ENCODE data around the gene ANKRD16. TPM values are rescaled to one million over a fixed set of nuclear protein-coding genes. Genes with fewer than 3 reads are reported as not detected.
"Not testable (repeated sequence)": the region's sequence is repeated elsewhere in the genome, so short reads cannot be mapped to it uniquely, and the experiment has no call there.

The ANKRD16 gene
- total RNA-seq, 1 donor from 2014 or later = 5.2 TPM

- peak; percentile 96 for ATAC-seq
Observed at GRCh38 chr10:5832946-5833345, 56.7 kb downstream of the ANKRD16 start.

- no peak for ATAC-seq
Observed at GRCh38 chr10:5831446-5831782, 58.3 kb downstream of the ANKRD16 start.

DNA sequence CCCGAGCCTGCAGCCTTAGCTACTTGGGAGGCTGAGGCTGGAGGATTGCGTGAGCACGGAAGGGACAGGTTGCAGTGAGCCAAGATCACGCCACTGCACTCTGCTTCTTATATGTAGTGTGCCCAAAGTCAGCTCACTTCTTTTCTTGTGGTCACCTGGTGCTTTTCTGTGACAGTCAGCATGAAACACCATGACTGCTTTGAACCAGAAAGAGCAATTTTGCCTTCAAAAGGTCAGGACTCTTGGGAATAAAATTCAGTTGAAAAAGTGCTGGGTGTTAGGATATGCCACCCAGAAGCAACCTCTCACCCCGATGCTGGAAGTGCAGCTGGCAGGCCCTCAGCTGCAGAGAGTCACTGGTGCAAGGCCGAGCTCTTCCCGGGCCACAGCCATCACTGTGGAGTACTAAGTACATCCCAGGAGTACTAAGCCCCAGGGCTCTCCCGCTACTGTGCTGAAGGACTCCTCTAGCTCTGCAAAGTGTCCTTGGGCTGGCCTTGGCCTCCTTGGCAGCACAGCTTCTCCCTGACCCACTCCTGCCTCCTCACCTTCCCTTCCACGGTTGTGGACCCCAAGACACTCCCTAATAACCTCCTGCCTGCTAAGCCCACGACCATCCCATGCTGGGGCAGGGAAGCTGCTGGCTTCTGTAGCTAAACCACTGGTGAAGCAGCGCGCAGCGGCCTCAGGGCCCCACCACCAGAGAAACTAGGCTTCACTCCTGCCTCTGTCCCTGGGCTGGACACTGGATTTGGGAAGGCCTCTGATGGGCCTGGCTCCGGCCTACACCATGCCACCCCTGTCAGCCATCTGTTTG lies 58.9 kb downstream of the ANKRD16 start:
- ATAC-seq = no peak

DNA sequence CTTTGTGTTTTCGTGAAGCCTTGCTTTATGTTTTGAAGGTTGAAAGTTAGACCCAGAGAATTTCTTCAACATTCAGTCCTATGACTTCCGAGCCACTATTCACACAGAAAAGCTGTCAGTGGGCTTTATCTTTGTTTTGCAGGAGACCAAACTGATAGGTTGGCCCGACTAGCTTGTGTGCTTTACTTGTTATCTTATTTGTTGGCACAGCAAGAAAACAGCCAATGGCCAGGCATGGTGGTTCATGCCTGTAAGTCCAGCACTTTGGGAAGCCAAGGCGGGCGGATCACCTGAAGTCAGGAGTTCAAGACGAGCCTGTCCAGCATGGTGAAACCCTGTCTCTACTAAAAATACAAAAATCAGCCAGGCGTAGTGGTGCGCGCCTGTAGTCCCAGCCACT lies 60.4 kb downstream of the ANKRD16 start:
- no peak for ATAC-seq

DNA sequence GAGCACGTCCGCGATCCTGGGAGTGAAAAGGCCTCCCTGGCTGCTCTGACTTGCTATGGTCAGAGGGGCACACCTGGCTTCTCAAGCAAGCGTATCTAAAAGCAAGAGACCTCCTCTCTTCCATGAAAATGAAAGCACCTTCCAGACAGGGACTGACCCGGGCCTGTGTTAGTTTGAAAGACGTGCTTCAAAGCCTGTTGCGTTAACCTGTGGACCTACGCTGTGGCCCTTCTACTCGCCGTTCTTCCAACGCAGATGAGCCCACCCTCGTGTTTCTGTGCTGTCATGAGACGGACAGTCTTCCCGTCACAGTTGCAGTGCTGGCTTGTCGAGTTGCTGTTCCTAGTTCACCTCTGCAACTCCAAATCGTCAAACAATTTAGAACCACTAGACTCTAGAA lies 61.0 kb downstream of the ANKRD16 start:
- no peak for ATAC-seq

DNA sequence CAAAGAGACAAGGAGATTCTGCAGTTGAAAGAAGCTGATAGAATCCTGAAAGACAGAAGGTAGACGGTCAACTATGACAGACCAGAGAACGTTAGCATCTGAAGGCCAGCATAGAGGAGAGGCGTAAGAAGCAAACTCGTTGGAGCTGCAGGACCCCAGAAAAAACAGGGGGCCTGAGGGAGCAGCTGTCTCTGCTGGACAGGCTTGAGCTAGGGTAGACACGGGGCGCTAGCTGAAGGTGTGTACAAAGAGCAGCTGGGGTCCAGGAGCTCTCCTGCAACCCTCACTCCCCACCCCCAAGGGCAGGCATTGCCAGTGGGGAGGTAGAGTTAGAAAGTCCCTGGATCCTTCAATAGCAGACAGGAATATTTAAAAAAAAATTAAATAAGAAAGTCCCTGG lies 61.9 kb downstream of the ANKRD16 start:
- ATAC-seq = no peak

GRCh38 chr10:5826511-5826910 lies 63.2 kb downstream of the ANKRD16 start:
- ATAC-seq = not testable (repeated sequence)

DNA sequence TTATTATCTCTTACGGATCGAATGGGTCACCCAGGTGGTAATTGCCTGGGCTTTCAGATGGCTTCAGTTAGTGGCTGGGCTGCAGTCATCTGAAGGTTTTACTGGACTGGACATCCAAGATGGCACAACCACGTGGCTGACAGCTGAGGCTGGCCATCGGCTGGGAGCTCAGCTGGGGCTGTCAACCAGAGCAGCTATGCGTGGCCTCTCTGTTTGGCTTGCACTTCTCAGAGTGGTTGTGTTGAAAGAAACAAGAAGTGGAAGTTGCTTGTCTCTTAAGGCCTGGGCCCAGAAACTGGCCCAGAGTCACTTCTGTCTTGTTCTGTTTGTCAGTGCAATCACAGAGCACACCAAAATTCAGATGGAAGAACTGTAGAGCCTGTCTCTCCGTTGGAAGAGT lies 70.8 kb downstream of the ANKRD16 start:
- no peak for ATAC-seq

- no peak for ATAC-seq
Observed at GRCh38 chr10:5818048-5818331, 71.7 kb downstream of the ANKRD16 start.

GRCh38 chr10:5817322-5818047 lies 72.2 kb downstream of the ANKRD16 start:
- ATAC-seq = no peak

GRCh38 chr10:5816170-5816569 lies 73.5 kb downstream of the ANKRD16 start:
- no peak for ATAC-seq

GRCh38 chr10:5814110-5815107 lies 75.3 kb downstream of the ANKRD16 start:
- no peak for ATAC-seq

DNA sequence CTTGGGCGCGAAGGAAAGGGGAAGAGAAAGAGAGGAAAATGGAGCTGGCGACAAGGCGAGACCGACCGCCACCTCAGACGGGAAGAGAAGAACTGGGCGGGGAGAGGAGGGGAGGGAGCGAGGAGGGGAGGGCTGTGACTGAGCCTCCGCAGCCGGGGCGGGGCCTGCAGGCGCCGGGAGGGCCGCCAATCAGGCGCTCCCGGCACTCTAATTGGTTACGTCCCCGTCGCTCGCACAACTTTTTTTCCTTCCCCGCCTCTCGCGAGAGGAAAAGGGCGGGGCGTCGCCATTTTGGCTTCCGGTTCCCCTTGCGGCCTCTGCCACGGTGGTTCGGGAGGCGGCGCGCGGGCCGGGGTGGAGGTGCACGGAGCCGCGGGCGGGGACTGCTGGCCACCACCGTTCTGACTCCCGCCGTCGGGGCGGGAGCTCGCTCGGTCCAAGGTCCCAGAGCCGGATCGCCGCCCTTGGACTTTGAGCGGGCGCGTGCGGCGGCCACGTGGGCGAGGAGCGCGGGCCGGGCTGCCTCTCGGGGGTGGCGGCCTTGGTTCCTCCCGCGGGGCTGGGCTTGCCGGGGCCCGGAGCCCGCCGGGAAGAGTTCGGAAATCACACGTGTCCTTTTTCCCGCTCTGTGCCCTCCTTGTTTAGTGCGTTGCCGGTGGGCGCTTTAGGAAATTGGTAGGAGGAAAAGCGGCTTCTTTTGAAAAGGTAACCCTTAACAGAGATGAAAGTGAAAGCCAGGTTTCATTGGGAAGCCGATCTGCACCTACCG lies 76.2 kb downstream of the ANKRD16 start, which contains the start of gene GDI2:
TSS of gene GDI2 (minus strand) at position 94 of the 769 bp plus-strand sequence. CDS start 176 bp downstream, outside the sequence.
- peak; percentile 99 for ATAC-seq

DNA sequence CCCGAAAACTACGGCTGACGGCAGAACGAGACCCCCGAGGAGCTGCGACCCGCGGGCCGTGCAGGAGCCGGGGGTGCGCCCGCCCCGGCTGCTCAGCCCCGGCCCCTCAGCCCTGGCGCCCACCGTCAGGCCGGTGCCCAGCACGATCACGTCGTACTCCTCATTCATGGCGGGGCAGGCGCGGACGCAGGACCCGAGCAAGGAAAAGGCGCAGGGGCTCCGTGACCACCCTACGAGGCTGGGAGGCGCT lies 76.7 kb downstream of the ANKRD16 start:
- ATAC-seq = peak; percentile 30

DNA sequence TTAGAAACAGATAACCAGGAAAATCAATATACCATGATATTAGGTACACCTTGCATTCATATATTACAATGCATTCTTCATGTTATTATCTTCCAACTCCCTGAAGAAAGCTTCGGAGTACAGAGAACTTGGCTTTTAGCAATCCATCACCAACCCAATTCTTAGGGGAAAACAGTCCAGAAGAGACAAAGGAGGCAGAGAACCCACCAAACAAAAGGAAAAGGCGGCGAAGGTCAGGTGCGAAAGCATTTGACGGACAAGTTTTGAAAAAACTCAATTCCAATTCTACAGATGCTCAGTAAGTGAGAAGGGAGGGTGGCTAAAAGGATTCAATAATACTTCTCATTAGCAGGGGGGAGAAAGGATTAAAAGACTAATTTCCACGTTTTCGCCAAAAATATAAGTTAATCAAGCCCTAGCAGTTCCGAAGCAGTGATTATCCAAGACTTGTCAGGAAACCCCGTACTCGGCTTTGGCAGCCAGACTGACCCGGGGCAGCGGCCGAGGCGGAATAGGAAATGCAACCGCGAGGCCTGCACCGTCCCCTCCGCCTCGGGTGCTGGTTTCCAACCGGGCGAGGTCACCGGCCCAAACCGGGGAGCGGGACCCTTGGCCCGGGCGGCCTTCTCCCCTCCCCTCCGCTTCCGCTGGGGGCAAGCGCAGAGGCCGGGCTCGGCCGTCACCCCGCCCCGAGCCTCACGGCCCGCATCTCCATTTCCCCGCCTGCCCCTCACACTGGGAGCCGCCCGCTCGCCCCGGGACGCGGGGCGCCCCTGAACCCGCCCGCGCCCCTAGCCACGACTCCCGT lies 77.2 kb downstream of the ANKRD16 start:
- ATAC-seq = peak; percentile 42

Other genes starting within 250 kb of the ANKRD16 start
- 15.3 TPM for gene ASB13, start 223.3 kb downstream of the ANKRD16 start, total RNA-seq
- 32.8 TPM for gene TASOR2, start 205.1 kb downstream of the ANKRD16 start, total RNA-seq
- 164 TPM for gene GDI2, start 76.5 kb downstream of the ANKRD16 start, total RNA-seq
- gene FBH1, start 350 bp upstream of the ANKRD16 start, total RNA-seq = 35.3 TPM
- 5.2 TPM for gene IL15RA, start 87.7 kb upstream of the ANKRD16 start, total RNA-seq
- 1.4 TPM for gene IL2RA, start 172.5 kb upstream of the ANKRD16 start, total RNA-seq
- gene RBM17, start 199.1 kb upstream of the ANKRD16 start, total RNA-seq = 57.5 TPM